Measurements from ENCODE around the gene SBF1.

GRCh38 chr22:50460938-50461337 lies 13.9 kb downstream of the SBF1 start:
- no peak for TF ChIP-seq CTCF (IDR thresholded peaks at IDR 0.05)
- TF ChIP-seq POLR2A (IDR thresholded peaks at IDR 0.05) = no peak

All from body of pancreas (tissue), 4 donors.